ENCODE measurements around the gene MALSU1. TPM values are rescaled to one million over a fixed set of nuclear protein-coding genes. Genes with fewer than 3 reads are reported as not detected.

MALSU1 gene
- total RNA-seq, 4 donors from 2014 or later: 41.4 to 107 (median 55.8) TPM

- Histone ChIP-seq H3K4me3 (no peak overlapping the region), H3K4me1 (no peaks in the 10 kb centered on the region), H3K36me3 (no peaks in the 10 kb centered on the region), H3K9me3 (peaks cover 0 to 9% (median 0%) of the 10 kb centered on the region in 4 donors), H3K27me3 (no peaks in the 10 kb centered on the region), H3K27ac (no peak overlapping the region)
- no peak for DNase-seq (ENCODE audit: low spot score in 2 of 2)
- 88 to 92% methylated on average over 2 of the region's 2 CpGs for WGBS, 2 donors
- TF ChIP-seq POLR2A (IDR thresholded peaks at IDR 0.05) (no peak), CTCF (IDR thresholded peaks at IDR 0.05) (no peak), EP300 (IDR thresholded peaks at IDR 0.05) (no peak)
These were observed 59.1 kb downstream of the MALSU1 start for GRCh38 chr7:23358152-23358674.

Other genes with a start within 250 kb of the MALSU1 start
- gene KLHL7, start 193.6 kb upstream of the MALSU1 start, total RNA-seq: 10 to 100 TPM; 26.0 to 83.3 (median 35.3) TPM
- 10 to 100 TPM; 19.2 to 45.6 (median 35.8) TPM for gene NUP42, start 117.3 kb upstream of the MALSU1 start, total RNA-seq
- gene GPNMB, start 52.6 kb upstream of the MALSU1 start, total RNA-seq: 100 to 1,000 TPM in 1 of 4 donors, 10 to 100 TPM in 3; 47.4 to 156 (median 72.5) TPM
- under 1 TPM in 3 of 4 donors, not detected in 1; 0.21 to 0.90 (median 0.59) TPM for gene IGF2BP3, start 171.2 kb downstream of the MALSU1 start, total RNA-seq
- 10 to 100 TPM; 39.4 to 74.9 (median 43.5) TPM for gene TRA2A, start 232.6 kb downstream of the MALSU1 start, total RNA-seq